Activated CD4-positive, alpha-beta T cell treated with anti-CD3 and anti-CD28 coated beads, Interleukin-2, amount 10 ng/mL, durations not matched to agents 24 days and 14 days (primary cell): ENCODE measurements around the gene UST. TPM values are rescaled to one million over a fixed set of nuclear protein-coding genes. Genes with fewer than 3 reads are reported as not detected.

Experiments
- DNase-seq: peaks from one replicate; pipeline ENCODE4 v3.0.0; 2022
- H3K27ac Mint-ChIP-seq: one replicate; pipeline ENCODE4 v1.8.0; 2022; ENCODE audit warnings: mild to moderate bottlenecking, mixed read lengths
- H3K27me3 Mint-ChIP-seq: one replicate; pipeline ENCODE4 v1.8.0; 2022; ENCODE audit warnings: mixed read lengths
- H3K36me3 Mint-ChIP-seq: one replicate; pipeline ENCODE4 v1.8.0; 2022; ENCODE audit warnings: low read depth, mild to moderate bottlenecking, mixed read lengths
- H3K4me1 Mint-ChIP-seq: one replicate; pipeline ENCODE4 v1.8.0; 2021; ENCODE audit warnings: mixed read lengths
- H3K4me3 Mint-ChIP-seq: one replicate; pipeline ENCODE4 v1.8.0; 2022; ENCODE audit warnings: mild to moderate bottlenecking, moderate library complexity, mixed read lengths
- H3K9me3 Mint-ChIP-seq: one replicate; pipeline ENCODE4 v1.8.0; 2021; ENCODE audit warnings: mixed read lengths
- intact Hi-C: fragments of 100-400 bp; cut with micrococcal nuclease; formaldehyde crosslinking; loops from one replicate; pipeline ENCODE4 v1.15.1; 2023
- total RNA-seq: library from RNA; stranded (reverse); gene quantifications from 2 replicates; pipeline ENCODE4 v1.2.3, GENCODE V29; 2022

Gene UST
- total RNA-seq, 1 donor from 2014 or later = 0.70 TPM

DNA sequence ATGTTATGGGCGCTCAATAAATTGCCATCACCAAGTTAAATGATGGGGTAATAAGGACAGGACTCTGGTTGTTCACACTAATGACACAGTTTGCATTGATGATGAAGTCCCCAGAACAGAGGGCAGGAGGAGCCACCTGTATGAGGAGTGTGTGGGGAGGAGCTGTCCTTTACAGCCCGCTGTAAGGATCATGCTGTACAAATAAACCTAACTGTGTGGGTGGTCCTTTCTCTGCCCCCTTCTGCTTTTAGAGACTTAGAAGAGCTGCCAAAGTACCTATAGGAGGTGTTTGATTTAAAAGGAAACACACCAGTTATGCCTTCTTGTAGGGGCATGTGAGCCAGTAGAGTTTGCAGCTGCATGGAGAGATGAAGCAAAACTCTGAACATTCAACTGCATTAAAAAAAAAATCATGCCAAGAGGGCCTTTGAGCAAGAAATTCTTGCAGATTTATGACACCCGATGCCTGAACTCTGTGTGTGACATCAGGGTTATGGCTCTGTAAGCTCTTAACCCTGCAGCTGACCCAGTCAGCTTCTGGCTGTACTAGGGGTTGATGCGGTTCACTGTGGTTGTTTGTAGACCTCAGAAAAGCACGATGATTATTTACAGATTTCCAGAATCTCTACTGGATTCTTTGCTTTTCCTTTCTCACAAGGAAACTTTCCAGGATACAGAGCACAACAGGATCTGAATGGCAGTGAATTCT, 67.4 kb downstream of the UST start:
- H3K27ac Mint-ChIP-seq = no peak overlapping the region
- H3K36me3 Mint-ChIP-seq = no peaks in the 10 kb centered on the region
- H3K9me3 Mint-ChIP-seq = peaks cover 5% of the 10 kb centered on the region
- H3K4me1 Mint-ChIP-seq = no peaks in the 10 kb centered on the region
- no peak overlapping the region for H3K4me3 Mint-ChIP-seq
- no peak for DNase-seq
- intact Hi-C loops = no loop called here
- H3K27me3 Mint-ChIP-seq = peaks cover 5% of the 10 kb centered on the region

DNA sequence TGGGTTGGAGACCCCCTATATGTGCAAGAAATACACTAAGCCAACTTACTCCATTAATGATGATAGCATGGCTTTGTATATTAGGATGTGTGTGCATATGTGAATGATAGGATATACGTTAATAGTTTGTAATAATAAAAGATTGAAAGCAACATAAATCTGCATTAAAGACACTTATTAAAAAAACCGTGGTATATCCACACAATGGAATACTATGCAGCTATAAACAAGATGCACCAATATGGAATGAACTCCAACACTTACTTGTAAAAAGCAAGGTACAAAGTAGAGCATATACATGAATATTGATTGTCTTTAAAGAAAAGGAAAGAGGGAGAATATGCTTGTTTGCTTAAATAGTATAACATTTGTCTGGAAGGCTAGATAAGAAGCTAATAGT, 68.0 kb downstream of the UST start:
- DNase-seq = no peak
- Mint-ChIP-seq H3K27me3 (peaks cover 5% of the 10 kb centered on the region), H3K36me3 (no peaks in the 10 kb centered on the region), H3K4me1 (no peaks in the 10 kb centered on the region), H3K27ac (no peak overlapping the region), H3K4me3 (no peak overlapping the region), H3K9me3 (peaks cover 5% of the 10 kb centered on the region)
- intact Hi-C loops = no loop called here

DNA sequence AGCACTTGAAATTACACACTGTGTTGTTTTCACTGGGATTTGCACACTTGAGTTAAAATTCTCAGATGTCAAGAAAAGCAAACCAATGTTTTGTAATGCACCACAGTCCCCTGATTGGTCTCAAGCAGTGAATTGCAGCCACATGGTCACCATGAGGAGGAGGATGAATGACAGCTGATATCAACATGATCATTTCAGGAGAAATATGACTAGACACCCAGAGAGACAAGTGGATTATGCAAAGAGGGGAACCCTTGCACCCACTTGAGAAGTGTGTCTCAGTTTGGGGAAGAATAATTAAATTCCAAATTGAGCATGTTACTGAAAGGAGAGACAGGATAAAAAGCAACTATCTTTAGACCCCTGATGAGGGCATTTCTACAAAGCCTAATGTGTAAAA, 69.3 kb downstream of the UST start:
- DNase-seq = no peak
- Mint-ChIP-seq H3K27me3 (peaks cover 6% of the 10 kb centered on the region), H3K4me1 (no peaks in the 10 kb centered on the region), H3K9me3 (peaks cover 5% of the 10 kb centered on the region), H3K36me3 (no peaks in the 10 kb centered on the region), H3K4me3 (no peak overlapping the region), H3K27ac (no peak overlapping the region)
- intact Hi-C loops = no loop called here

DNA sequence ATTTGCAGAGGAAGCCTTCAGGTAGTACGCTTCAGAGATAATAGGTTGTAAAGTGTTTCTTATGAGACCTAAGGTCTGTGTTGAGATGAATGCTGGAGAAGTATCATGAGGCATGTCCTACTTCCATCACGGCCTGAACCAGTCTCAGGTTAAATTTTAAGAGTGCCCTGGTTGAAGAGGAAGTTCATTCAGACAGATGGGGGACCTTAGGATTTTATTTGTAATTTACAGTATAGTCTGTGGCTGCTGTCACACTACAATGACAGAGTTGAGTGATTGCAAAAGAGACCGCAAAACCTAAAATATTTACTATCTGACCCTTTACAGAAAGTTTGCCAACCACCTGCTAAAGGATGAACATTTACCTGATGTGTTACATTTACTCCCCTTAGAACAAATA, 70.9 kb downstream of the UST start:
- Mint-ChIP-seq H3K4me1 (no peaks in the 10 kb centered on the region), H3K27me3 (peaks cover 9% of the 10 kb centered on the region), H3K9me3 (peaks cover 5% of the 10 kb centered on the region), H3K36me3 (no peaks in the 10 kb centered on the region), H3K4me3 (no peak overlapping the region), H3K27ac (no peak overlapping the region)
- no peak for DNase-seq
- intact Hi-C loops = no loop called here

DNA sequence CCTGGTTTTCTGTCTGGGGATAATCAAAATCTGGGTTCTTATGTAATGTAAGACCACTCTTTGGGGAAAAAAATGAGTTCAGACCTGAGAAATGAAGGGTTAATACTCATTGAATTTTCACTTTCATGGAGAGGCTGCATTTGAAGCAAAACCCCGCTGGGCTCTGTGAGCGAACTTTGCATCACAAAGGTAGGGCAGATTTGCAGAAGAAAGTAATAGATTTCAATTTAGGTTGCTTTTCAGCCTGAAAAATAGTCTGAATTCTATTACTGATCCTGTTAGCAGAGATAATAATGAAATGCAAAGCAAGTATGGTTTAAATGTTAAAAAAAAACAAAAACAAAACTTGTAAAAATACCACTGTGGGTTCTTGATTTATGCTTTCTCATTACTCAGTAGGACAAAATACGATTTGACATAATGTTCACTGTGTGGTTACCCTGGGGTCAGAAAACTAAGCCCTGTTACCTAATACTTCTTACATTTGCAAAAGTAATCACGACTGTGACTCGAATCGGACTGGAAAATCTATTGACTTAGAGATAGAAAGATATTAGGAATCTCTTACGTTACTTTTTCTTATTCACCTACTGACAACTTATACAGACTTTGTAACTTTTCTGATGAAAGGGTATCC, 72.2 kb downstream of the UST start:
- DNase-seq = no peak
- intact Hi-C loops = no loop called here
- H3K27me3 Mint-ChIP-seq = peaks cover 12% of the 10 kb centered on the region
- no peaks in the 10 kb centered on the region for H3K4me1 Mint-ChIP-seq
- H3K27ac Mint-ChIP-seq = no peak overlapping the region
- peaks cover 5% of the 10 kb centered on the region for H3K9me3 Mint-ChIP-seq
- no peaks in the 10 kb centered on the region for H3K36me3 Mint-ChIP-seq
- H3K4me3 Mint-ChIP-seq = no peak overlapping the region

DNA sequence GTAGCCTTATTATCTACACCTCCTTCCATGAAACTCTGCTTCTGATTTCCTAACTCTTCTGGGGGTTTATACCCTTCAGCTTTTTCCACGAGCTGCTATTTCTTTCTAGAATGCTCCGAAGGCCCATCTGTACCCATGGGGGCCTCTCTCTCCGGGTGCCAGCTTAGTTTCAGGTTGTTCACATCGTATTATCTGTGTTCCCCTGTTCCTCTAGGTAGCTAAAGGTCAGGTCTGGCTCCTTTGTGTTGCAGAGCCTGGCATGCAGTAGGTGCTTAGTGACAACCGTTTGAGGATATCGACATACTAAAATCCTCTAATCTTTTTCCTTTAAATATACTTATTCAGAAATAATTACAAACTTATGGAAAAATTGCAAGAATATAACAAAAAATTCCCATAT, 73.0 kb downstream of the UST start:
- DNase-seq = no peak
- intact Hi-C loops = no loop called here
- no peaks in the 10 kb centered on the region for H3K4me1 Mint-ChIP-seq
- H3K4me3 Mint-ChIP-seq = no peak overlapping the region
- peaks cover 4% of the 10 kb centered on the region for H3K9me3 Mint-ChIP-seq
- H3K36me3 Mint-ChIP-seq = no peaks in the 10 kb centered on the region
- H3K27ac Mint-ChIP-seq = no peak overlapping the region
- H3K27me3 Mint-ChIP-seq = peaks cover 14% of the 10 kb centered on the region

DNA sequence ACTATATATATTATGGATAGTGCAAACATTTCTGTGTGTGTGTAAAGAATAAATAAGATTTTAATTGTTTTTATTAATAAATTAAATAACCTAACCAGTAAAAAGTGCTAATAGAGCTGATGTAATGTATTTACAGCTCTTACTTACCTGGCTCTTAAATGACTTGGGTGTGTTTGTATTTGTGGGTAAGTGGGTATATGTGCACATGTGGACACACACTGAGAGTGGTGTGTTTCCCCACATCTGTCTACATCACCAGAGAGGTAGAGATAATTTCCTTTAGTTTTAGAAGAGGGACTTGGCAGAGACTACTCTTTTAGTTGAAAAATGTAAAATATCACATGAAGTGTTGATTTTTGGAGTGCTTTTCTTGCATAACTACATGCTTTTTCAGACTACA, 76.0 kb downstream of the UST start:
- Mint-ChIP-seq H3K4me1 (no peaks in the 10 kb centered on the region), H3K9me3 (peaks cover 4% of the 10 kb centered on the region), H3K27ac (no peak overlapping the region), H3K36me3 (no peaks in the 10 kb centered on the region), H3K27me3 (peaks cover 22% of the 10 kb centered on the region), H3K4me3 (no peak overlapping the region)
- no peak for DNase-seq
- intact Hi-C loops = no loop called here

DNA sequence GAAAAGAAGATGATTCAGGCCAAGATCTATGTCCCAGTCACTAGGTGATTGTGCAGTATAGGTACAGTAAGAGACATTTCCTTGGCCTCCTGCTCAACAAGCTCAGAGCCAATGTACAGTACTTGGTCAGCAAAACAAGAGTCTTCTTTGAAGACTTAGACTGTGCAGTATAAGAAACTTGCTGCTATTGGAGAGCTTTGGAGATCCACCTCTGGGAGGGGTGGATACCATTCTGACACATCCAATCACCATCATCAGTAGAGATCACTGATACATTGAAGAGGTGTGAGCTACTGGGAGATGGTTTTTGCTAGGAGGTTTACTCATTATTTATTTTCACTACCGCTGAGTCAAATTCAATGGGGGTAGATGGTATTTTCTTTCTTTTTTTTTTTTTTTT, 77.5 kb downstream of the UST start:
- H3K27ac Mint-ChIP-seq = no peak overlapping the region
- DNase-seq = no peak
- no peaks in the 10 kb centered on the region for H3K4me1 Mint-ChIP-seq
- intact Hi-C loops = no loop called here
- peaks cover 4% of the 10 kb centered on the region for H3K9me3 Mint-ChIP-seq
- no peaks in the 10 kb centered on the region for H3K36me3 Mint-ChIP-seq
- H3K27me3 Mint-ChIP-seq = peaks cover 17% of the 10 kb centered on the region
- no peak overlapping the region for H3K4me3 Mint-ChIP-seq

DNA sequence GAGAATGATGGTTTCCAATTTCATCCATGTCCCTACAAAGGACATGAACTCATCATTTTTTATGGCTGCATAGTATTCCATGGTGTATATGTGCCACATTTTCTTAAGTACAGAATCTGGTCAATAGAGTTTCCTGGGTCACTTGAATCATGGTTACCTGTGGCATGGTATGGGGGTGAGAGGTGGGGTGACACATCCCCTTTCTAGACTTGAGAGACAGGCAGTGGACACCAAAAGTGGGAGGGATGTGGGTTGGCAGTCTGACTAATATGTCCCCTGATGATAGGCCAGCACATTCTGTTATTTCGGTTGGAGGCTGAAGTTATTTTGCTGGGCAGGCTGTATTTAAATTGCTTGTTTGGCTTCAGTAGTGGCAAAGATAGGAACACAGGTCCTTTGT, 78.1 kb downstream of the UST start:
- H3K27me3 Mint-ChIP-seq = peaks cover 17% of the 10 kb centered on the region
- no peak overlapping the region for H3K27ac Mint-ChIP-seq
- no peaks in the 10 kb centered on the region for H3K4me1 Mint-ChIP-seq
- intact Hi-C loops = no loop called here
- no peaks in the 10 kb centered on the region for H3K36me3 Mint-ChIP-seq
- H3K4me3 Mint-ChIP-seq = no peak overlapping the region
- no peak for DNase-seq
- peaks cover 4% of the 10 kb centered on the region for H3K9me3 Mint-ChIP-seq

DNA sequence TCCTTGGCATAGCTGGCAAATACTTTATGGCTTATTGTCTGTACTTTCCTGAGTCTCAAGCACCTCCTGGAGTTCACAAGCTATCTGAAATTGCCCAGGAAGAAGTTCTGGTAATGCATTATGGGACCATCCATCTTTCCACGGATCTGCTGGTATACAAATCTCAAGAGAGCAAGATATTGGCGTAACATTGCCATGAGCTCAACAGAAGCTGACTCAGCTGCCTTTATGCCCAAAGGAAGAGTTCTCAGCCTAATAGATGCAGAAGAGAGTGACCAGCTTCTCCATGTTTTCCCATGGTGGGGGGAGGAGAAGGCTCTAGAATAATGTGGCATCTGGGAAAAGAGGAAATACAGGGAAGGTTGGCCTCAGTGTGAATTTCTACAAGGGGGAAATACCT, 78.7 kb downstream of the UST start:
- no peak overlapping the region for H3K4me3 Mint-ChIP-seq
- no peaks in the 10 kb centered on the region for H3K36me3 Mint-ChIP-seq
- peaks cover 4% of the 10 kb centered on the region for H3K9me3 Mint-ChIP-seq
- H3K4me1 Mint-ChIP-seq = peaks cover 2% of the 10 kb centered on the region
- DNase-seq = no peak
- intact Hi-C loops = no loop called here
- no peak overlapping the region for H3K27ac Mint-ChIP-seq
- peaks cover 16% of the 10 kb centered on the region for H3K27me3 Mint-ChIP-seq

DNA sequence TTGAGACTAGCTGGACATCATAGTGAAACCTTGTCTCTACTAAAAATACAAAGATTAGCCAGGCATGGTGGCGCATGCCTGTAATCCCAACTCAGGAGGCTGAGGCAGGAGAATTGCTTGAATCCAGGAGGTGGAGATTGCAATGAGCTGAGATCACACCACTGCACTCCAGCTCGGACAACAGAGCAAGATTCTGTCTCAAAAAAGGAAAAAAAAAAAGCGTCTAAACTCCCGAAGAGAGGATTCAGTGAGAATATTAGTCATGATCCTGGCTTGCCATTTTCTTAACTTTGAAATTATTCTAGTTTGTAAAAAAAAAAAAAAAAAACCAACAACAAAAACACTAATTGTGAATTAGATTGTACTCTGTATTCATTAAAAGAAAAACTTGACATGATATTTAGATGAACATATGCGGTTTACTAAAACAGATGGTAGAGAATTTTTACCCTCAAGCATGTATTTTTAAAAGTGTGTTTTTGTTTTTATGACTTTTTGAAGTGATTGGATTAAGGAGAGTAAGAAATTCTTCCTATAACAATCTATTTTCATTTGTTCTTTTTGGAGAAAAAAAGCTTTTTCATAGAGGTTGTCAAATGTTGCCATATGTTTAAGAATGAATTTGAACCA, 80.7 kb downstream of the UST start:
- H3K9me3 Mint-ChIP-seq = peaks cover 4% of the 10 kb centered on the region
- H3K27me3 Mint-ChIP-seq = peaks cover 18% of the 10 kb centered on the region
- DNase-seq = no peak
- intact Hi-C loops = no loop called here
- H3K4me3 Mint-ChIP-seq = no peak overlapping the region
- H3K36me3 Mint-ChIP-seq = no peaks in the 10 kb centered on the region
- no peak overlapping the region for H3K27ac Mint-ChIP-seq
- peaks cover 5% of the 10 kb centered on the region for H3K4me1 Mint-ChIP-seq

DNA sequence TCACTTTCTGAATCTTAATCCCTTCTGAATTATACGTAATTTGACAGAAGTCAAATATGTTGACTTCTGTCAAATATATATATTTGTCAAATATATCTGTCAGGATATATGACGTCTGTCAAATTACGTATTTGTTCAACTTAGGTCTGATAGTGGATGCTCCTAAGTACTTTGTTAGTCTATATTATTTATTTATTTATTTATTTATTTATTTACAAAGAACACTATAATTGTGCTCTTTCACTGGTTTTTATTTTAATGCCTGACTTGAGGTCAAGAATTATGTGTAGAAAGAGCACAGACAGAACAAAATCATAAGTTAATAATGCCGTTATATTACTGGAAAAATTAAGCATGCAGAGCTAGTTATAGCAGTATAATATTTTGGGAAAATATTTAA, 81.2 kb downstream of the UST start:
- H3K27ac Mint-ChIP-seq = no peak overlapping the region
- intact Hi-C loops = no loop called here
- no peak for DNase-seq
- H3K9me3 Mint-ChIP-seq = peaks cover 4% of the 10 kb centered on the region
- no peak overlapping the region for H3K4me3 Mint-ChIP-seq
- H3K27me3 Mint-ChIP-seq = peaks cover 18% of the 10 kb centered on the region
- H3K4me1 Mint-ChIP-seq = peaks cover 5% of the 10 kb centered on the region
- no peaks in the 10 kb centered on the region for H3K36me3 Mint-ChIP-seq

DNA sequence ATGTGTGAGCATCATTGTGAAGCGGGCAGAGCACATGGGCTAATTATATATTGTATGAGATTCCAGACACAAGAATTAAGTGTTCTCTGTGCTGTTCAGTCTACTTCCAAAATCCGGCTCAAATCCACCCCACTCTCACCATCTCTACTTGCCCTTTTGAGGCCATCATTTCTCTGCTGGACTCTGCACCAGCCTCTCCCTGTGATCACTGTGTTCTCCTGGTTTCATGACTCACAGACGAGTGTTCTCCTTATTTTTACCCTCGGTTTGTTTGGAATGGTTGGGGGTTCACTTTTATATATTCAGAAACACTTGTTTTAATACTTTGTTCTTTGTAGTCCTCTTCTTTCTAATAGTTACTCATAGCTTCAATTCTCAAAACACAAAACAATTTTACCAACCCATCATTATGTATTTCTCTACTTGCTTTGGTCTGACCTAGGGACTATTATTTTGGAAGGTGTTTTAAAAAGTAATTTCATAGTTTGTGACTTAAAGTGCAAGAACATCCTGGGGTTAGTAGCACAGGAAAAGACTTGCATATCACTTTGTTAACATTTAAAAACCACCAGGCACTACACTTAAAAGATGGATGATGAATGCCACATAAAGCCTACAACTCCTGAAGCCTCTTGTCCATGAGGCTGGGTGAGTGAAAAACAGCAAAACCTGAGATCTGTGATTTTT, 82.7 kb downstream of the UST start:
- Mint-ChIP-seq H3K27me3 (peaks cover 21% of the 10 kb centered on the region), H3K9me3 (peaks cover 4% of the 10 kb centered on the region)
- intact Hi-C loops = loop anchor here (5.0 kb wide), 1 partner anchor 67 kb away; no protein-coding TSS in a partner anchor

DNA sequence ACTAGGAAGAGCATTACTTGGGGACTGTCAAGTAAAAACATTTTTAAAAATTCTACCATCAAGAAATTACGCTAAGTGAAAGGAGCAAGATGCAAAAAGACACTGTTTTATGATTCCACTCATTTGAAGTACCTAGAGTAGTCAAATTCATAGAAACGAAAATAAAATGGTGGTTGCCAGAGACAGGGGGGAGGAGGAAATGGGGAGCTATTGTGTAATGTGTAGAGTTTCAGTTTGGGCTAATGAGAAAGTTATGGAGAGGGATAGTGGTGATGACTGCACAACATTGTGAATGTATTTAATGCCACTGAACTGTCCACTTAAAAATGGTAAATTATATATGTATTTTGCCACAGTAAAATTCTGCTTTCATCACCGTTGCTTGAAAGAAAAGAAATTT, 83.8 kb downstream of the UST start:
- Mint-ChIP-seq H3K27ac (no peak overlapping the region), H3K4me1 (peaks cover 5% of the 10 kb centered on the region), H3K36me3 (no peaks in the 10 kb centered on the region), H3K4me3 (peak overlapping the region; percentile 10), H3K27me3 (peaks cover 17% of the 10 kb centered on the region), H3K9me3 (no peaks in the 10 kb centered on the region)
- no peak for DNase-seq
- intact Hi-C loops = loop anchor here (5.0 kb wide), 1 partner anchor 68 kb away; no protein-coding TSS in a partner anchor

More for the DNA sequence above, 82.7 kb downstream of the UST start:
- no peak for DNase-seq
- no peak overlapping the region for H3K27ac Mint-ChIP-seq
- peaks cover 5% of the 10 kb centered on the region for H3K4me1 Mint-ChIP-seq
- no peaks in the 10 kb centered on the region for H3K36me3 Mint-ChIP-seq
- H3K4me3 Mint-ChIP-seq = no peak overlapping the region
